ENCODE data around the gene PSMB11.

PSMB11 gene

DNA sequence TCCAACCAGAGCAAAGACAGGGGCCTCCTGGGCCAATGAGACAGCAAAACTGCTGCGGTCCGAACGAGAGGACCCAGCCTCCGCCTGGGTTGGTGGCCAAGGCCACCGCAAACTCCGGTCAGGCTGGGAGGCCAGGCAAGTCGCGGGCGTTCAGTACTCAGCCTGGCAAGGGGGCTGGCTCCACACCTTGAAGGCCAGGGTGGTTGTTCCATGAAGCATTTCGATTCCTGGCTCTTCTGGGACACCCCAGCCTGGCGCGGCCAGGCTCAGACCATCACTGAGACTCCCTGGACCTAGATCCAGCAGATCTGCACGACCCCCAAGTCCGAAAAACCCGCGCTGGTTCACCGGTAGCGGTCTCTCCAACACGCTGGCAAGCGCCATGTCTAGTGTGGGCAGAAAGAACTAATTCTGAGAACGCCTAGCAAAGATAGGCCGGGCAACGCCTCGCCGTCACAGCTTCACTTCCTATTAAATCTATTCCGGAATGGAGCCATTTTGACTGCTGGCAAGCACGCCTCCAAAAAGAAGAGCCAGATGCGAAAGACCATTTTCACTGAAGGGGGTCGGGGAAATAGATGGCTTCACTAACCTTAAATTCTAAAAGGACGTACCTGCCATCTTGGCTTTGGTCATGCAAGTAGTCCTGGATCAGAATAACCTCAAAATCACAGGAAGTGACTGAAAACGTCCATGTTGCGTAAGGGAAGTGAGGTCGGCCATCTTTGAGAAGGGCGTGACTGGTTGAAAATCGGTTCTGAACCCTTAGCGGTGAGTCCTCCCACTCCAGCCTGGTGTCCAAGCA, 7.3 kb upstream of the PSMB11 start, which contains the start of gene PSMB5:
Gene PSMB5, minus strand, starts transcription at position 403 of the 805 bp plus-strand sequence. Its CDS starts 19 bp downstream, at position 384.
- H3K4me3 ChIP-seq (ENCODE audit: low read depth, low read length) = peak within 1 kb of the TSS; percentile 60
- TF ChIP-seq, protein P1, sequence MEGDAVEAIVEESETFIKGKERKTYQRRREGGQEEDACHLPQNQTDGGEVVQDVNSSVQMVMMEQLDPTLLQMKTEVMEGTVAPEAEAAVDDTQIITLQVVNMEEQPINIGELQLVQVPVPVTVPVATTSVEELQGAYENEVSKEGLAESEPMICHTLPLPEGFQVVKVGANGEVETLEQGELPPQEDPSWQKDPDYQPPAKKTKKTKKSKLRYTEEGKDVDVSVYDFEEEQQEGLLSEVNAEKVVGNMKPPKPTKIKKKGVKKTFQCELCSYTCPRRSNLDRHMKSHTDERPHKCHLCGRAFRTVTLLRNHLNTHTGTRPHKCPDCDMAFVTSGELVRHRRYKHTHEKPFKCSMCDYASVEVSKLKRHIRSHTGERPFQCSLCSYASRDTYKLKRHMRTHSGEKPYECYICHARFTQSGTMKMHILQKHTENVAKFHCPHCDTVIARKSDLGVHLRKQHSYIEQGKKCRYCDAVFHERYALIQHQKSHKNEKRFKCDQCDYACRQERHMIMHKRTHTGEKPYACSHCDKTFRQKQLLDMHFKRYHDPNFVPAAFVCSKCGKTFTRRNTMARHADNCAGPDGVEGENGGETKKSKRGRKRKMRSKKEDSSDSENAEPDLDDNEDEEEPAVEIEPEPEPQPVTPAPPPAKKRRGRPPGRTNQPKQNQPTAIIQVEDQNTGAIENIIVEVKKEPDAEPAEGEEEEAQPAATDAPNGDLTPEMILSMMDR (IDR thresholded peaks at IDR 0.05; ENCODE audit: borderline replicate concordance, insufficient read depth, low read depth, low read length) = no peak

DNA sequence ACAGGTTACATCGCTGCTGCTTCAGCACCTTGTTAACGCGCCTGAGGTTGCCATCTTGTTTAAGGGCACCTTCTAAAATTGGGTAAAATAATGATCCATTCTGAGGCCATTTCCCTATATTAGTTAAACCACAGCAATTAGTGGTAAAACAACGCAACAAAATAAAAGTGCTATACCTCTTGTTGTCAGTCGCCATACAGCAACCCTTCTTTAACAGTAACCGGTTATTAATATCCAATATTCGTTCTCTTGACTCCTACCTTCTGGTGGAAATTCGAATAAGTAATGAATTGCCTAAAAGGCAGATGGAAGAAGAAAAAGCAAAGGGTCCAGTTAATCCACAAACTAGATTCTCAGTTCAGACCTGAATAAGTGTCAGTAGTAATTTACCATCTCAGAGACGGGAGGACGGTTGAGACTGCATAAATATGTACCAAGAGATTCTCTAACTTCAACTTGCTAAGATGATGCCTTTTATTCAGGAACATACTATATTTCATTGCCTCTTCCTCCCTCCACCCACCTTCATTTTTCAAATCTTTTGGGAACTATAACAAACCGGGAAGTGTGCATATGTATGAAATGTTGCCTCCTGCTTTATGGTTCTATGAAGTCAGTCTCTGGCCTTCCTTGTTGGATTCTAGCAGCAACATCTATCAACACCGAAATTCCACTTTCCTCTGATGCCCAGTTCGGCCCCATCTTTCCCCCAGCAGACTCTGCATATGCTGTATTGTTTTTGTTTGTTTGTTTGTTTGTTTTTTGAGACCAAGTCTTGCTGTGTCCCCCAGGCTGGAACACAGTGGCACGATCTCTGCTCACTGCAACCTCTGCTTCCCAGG, 6.5 kb upstream of the PSMB11 start:
- H3K4me3 ChIP-seq (ENCODE audit: low read depth, low read length) = no peak overlapping the region
- TF ChIP-seq, protein P1 (IDR thresholded peaks at IDR 0.05; ENCODE audit: borderline replicate concordance, insufficient read depth, low read depth, low read length) = no peak

DNA sequence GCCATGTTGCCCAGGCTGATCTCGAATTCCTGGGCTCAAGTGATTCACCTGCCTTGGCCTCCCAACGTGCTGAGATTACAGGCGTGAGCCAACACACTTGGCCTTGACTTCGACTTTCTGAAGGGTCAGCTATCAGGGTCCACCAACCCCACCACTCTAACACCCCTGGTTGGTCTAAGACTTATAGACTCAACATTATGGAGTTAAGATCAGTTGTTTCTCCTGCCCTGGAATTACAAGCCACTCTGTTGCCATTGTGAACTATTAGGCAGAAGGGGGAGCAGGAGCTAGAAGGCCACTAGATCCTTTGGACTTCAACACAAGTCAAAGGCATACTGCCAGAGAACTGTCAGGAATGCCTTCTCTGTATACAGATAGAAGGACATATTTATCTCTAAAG, 1.9 kb upstream of the PSMB11 start:
- no peak overlapping the region for H3K4me3 ChIP-seq (ENCODE audit: low read depth, low read length)
- TF ChIP-seq, protein P1 (IDR thresholded peaks at IDR 0.05; ENCODE audit: borderline replicate concordance, insufficient read depth, low read depth, low read length) = no peak

DNA sequence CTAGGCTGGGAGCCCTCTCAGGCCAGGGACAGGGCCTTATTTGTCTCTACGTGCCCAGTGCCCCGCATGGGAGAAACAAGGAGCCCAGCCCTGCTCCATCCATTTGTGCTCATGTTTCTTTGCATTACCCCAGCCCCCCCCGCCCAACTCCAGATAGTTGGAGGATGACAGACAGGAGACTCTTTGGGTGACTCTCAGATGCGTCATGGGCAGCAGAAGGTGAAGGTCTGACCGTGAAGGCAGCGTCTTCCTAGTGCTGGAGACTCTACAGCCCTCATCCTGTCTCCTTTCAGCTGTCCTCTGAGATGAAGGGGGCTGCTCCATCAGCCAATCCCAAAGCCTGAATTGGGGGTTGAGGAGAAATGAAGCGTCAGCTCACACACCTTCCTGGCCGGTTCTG, 283 bp upstream of the PSMB11 start:
- H3K4me3 ChIP-seq (ENCODE audit: low read depth, low read length) = no peak overlapping the region
- TF ChIP-seq, protein P1 (IDR thresholded peaks at IDR 0.05; ENCODE audit: borderline replicate concordance, insufficient read depth, low read depth, low read length) = no peak

DNA sequence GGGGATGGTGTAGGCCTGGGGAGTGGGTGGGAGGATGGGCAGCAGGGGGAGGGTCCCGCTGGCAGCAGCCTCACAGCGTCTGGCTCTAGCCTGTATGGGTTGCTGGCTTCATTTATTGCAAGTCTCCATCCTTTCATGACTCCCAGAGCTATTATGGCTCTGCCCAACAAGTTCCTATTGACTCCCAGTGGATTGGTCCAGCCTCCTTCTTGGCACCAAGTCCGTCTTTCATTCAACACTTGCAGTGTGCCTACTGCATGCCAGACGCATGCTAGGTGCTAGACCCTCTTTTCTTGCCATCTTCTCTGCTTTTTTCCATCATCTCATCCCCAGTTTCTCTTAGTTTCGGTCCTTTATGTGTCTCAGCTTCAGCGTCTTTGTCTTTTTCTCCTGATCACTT, 1.1 kb downstream of the PSMB11 start:
- no peak overlapping the region for H3K4me3 ChIP-seq (ENCODE audit: low read depth, low read length)
- TF ChIP-seq, protein P1 (IDR thresholded peaks at IDR 0.05; ENCODE audit: borderline replicate concordance, insufficient read depth, low read depth, low read length) = no peak

DNA sequence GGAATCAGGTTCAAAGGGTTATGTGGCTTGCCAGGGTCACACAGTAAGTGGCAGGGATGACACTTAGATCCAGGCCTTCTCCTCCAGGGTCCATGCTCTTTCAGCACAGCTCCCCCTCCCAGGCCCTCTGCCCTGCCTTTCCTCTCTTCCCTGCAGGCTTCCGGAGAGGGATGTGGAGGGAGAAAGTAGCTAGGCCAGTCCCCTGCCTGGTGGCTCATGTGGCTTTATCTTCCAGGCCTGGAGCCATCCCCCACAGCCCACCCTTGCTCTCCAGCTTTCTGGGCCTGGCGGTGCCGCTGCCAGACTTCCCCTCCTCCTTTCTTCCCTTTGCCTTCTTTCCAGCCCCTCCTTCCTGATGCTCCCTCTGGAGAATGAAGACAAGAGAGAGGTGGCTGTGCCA, 1.7 kb downstream of the PSMB11 start:
- H3K4me3 ChIP-seq (ENCODE audit: low read depth, low read length) = no peak overlapping the region
- TF ChIP-seq, protein P1 (IDR thresholded peaks at IDR 0.05; ENCODE audit: borderline replicate concordance, insufficient read depth, low read depth, low read length) = no peak

Measured in GM12875 (cell line).